HS-27A (cell line): ENCODE results near the gene XXYLT1.
"Not testable (repeated sequence)": the region's sequence is repeated elsewhere in the genome, so short reads cannot be mapped to it uniquely, and the experiment has no call there.

ENCODE experiments used
- DNase-seq: peaks from one replicate; pipeline ENCODE4 v3.0.0-alpha.2; 2012; ENCODE audit warnings: low read depth, missing footprints

Gene XXYLT1

DNA sequence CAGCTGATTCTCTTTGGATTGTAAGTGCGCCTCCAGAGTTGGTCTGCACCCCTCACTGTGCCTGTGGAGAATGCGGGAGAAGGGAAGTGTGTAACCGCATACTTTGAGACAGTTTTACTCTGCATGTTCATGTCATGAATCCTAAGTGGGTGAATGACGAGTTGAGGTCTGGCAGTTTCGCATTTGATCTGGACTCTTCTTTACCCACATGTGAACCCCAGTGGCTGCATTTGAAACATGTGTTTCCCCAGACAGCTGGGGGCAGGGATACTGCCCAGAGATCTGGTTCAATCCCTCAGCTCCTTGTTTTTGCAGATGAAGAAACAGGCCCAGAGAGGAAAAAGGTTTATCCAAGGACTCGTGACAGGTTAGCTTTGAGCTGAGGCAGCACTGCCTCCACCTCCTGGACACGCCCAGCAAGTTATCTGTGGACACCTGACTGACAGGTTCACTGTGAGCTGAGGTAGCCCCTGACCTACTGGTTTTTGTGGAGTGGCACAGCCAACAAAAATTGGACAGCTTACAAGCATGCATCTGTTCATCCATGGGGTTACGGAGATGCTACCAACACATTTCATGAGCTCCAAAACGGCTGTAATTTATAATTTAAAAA is 207.3 kb downstream of the XXYLT1 start:
- DNase-seq, result no peak

DNA sequence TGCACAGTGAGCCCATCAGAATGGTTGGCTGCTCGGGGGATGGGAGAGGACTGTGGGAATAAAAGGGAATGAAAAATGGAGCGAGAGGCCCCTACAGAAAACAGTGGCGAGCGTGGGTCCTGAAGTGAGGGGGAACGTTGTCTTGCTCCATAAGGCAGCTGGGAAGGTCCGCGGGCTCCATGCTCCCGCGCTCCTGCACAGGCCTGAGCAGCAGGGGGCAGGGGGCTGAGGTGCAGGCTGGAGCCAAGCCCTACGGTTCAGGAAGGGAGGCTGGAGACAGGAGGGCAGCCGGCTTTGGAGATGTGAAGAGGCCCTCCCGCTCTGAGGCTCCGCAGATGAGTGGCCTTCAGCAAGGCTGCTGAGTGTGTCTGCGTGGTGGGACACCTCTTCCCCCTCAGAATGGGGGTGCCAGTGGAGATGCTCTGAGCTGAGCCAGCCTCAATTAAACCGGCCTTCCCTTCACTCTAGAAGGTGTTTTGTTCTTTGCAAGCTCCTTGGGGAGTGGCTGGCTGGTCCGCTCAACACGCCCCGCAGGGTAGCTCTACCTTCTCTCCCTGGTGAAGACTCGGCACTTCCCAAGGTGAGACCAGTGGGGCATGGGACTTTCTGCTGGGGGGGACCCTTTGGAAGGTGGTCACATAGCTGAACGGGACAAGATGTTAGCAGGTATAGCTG is 208.0 kb downstream of the XXYLT1 start:
- DNase-seq, result no peak

- DNase-seq, result no peak
These were observed 209.0 kb downstream of the XXYLT1 start for GRCh38 chr3:195061756-195062655.

DNA sequence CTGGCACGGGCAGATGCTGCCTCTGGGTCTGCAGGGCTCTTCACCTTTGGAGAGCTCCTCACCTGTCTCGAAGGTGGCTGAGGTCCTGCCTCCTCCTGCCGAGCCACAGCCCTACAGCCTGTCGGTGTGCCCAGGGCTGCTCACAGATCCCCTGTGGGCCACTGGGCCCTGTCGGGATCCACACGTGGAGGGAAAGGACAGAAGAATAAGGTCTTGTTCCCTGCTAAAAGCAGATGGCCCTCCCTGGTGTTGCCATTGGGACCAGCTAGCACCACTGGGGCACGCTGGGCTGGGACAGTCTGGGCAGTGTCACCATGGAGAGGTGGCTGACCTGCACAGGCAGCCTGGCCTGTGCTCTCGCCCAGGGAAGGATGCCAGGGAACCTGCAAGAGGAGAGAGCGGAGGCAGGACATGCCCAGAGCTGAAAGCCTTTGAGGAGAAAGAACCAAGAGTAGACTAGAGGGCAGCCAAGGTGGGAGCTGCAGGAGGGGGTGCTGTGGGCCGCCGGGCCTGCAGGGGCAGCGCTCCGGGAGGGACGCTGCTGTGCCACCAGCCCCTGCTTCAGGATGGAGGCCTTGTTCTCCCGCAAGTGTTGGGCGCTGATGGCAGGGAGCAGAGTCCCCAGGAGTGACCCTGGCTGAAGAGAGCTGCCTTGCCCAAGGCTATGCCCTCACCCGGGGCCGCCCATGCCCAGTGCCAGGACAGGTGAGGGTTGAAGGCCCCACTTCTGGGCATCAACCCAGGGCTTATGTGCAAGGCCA is 210.2 kb downstream of the XXYLT1 start:
- no peak for DNase-seq

DNA sequence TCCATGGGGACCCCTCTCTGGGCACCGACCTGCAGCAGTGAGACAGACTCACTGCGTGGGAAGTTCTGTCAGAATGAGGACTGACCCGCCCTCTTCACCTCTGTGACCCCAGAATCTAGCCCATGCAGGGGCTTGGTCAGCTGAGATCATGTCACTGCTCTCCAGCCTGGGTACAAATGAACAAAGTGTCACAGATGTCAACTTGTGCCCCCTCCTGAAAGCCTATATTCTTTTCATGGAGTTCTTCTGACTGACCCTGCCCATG is 210.8 kb downstream of the XXYLT1 start:
- no peak for DNase-seq

DNA sequence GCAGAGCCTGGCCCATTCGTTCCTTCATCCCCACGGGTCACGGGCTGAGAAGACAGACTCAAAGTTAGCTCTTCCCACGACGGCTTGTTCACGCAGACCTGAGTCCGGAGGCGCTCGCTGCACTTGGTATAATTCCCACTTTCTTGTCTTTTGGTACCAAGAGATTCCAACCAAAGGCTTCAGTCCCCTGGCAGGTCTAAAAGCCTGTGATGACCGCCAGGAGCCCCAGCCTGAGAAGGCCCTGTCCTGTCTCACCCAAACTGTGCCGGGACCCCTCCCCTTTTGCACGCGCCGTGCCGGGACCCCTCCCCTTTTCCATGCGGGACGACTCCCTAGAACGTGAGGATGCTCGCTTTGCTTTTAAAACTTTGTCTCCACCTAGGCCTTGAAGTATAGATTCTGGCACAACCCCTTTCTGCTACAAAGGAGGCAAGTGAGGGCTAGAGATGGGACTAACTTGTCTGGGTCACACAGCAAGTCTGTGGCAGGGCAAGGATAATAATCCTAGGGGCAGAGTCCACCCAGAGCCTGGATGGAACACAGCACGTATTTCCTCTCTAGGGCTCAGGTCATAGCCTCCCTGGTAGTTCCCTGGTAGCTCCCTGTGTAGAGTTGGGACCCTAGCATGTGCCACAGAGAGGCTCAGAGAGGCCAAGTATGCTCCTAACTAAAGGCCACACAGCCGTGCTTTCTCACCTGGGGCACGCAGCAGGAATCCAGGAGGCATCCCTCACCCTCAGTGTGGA is 211.3 kb downstream of the XXYLT1 start:
- DNase-seq, result no peak

DNA sequence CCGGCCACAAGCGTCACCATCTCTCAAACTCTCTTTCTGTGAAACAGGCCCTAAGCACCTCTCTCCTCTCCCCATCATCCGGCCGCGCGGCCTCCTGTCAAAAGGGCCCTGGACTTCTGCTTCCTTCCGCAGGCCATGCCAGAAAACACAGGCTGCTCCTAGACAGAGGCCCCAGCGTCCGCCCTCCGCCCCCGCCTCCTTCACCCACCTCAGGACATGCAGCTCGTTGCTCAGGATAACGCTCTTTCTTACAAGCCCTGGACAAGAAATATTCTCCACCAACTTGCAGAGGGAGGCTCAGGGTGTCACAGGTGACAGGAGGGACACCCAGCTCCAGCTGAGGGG is 212.0 kb downstream of the XXYLT1 start:
- DNase-seq, result no peak

DNA sequence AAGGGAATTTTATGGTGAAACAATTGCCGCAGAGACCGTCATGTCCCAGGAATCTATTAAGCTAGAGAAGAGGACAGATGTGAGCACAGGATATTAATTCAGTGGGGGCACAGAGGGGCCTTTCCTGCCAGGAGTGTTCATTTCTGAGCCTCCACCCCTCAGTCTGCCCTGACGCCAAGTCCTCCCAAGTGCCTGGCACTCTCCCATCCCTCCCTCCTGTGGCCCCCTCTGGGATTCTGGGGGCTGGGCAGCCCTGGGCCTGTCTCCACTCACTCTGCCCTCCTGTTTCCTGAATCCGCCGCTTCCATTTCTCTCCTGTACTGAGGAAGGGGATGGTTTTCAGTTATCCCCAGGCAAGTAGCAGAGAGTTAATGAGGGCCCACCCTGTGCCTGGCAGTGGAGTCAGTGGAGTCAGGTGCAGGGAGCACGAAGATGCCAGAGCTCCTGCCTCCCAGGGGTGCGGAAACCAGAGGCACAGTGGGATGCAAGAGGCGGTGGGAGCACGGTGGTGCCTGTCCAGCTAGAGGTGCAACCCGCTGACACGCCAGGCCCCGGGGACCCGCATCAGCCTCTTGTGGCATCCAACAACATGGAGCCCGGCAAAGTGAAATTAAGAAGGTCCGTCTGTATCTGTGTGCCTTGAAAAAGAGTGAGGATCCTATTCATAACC is 212.5 kb downstream of the XXYLT1 start:
- no peak for DNase-seq

DNA sequence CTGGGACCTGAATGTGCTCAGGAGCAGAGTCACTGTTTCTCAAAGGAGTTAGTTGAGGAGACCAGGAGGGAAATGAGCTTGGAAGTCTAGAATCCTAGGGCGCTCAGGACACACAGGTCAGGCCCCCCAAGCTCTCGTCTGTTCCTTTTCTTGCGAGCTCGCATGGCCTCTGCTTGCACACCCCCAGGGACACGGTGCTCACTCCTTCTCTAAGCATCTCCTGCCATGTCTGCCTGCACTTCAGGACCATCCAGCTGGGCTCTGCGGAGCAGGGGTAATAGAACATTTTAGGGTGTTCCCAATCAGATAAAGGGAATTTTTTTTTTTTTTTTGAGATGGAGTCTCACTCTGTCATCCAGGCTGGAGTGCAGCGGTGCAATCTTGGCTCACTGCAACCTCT is 213.2 kb downstream of the XXYLT1 start:
- no peak for DNase-seq

GRCh38 chr3:195056506-195056905 is 214.5 kb downstream of the XXYLT1 start:
- DNase-seq, result no peak

DNA sequence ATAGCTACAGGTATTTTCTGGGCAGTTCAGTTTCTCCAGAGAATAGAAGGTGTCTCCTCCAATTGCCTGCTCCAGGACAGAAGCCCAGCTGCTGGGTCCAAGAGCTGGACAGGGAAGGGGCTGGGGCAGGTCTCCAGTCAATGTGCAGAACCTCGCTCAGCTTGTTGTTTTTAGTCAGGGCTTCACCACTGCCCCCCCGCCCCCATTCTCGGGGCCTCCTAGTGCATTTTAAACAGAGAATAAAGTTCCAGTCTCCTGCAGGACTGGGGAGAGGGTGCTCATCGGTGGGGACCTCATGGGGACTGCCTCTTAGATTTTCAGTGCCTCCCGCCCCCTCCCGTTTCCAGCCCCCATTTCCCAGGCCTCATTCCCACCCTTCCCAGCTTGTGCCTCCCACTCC is 216.6 kb downstream of the XXYLT1 start:
- DNase-seq, result no peak

DNA sequence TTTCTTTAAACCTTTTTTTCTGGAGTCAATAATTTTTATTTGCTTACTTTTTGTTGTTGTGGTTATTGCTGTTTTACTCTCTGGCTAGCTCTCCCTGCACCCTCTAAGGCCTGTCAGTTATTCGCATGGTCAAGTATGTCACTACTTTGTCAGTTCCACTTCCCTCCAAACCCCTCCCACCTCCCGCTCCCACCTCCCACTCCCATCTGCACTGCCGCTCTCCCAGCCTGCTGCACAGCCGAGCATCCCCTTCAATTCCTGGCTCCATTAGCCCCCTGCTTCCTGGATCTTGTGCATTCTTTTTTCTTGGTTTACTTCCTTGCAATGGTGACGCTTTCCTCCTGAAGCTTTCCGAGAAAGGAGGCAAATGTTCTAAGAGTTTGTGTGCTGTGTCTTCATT is 218.0 kb downstream of the XXYLT1 start:
- no peak for DNase-seq

- DNase-seq, result not testable (repeated sequence)
These were observed 220.7 kb downstream of the XXYLT1 start for GRCh38 chr3:195050296-195050695.

- DNase-seq, result no peak
These were observed 222.7 kb downstream of the XXYLT1 start for GRCh38 chr3:195048059-195048905.

GRCh38 chr3:195047536-195047935 is 223.4 kb downstream of the XXYLT1 start:
- DNase-seq, result no peak

DNA sequence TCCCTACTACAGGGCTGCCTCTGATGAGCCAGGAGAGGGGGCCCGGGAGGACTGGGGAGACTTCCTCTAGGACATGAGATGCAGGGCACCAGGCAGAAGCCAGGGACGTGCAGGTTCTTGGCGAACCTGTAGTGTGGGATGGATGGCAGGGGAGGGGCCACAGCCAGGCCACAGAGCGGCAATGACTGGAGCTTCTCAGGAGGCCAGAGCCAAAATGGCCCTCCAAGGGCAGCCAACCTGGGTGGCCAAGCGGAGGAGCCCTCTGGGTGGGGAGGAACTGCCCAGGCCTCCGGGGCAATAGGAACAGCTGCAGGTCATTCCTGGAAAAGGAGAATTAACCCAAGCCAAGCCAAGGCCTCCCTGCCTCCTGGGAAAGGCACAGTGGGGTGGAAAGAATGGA is 224.5 kb downstream of the XXYLT1 start:
- no peak for DNase-seq

GRCh38 chr3:195045481-195046210 is 225.3 kb downstream of the XXYLT1 start:
- DNase-seq, result no peak

DNA sequence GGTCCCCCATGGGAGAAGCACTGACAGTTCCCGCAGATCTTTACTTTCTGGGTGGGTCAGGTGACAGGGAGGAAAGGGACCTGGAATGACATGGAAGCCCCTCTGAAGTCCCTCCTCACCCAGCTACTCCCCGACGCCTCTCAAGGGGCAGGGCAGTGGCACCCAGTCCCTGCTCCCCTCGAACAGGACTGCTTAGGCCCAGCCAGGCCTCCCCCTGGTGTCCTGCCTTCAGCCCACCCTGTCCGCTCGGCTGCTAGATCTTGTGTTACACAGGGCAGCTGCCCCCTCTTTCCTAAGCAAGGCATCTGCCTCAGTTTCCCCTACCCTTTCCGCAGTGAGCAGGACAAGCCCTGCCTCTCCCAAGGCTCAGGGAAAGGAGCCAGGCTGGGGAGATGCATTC is 226.5 kb downstream of the XXYLT1 start:
- DNase-seq, result no peak

DNA sequence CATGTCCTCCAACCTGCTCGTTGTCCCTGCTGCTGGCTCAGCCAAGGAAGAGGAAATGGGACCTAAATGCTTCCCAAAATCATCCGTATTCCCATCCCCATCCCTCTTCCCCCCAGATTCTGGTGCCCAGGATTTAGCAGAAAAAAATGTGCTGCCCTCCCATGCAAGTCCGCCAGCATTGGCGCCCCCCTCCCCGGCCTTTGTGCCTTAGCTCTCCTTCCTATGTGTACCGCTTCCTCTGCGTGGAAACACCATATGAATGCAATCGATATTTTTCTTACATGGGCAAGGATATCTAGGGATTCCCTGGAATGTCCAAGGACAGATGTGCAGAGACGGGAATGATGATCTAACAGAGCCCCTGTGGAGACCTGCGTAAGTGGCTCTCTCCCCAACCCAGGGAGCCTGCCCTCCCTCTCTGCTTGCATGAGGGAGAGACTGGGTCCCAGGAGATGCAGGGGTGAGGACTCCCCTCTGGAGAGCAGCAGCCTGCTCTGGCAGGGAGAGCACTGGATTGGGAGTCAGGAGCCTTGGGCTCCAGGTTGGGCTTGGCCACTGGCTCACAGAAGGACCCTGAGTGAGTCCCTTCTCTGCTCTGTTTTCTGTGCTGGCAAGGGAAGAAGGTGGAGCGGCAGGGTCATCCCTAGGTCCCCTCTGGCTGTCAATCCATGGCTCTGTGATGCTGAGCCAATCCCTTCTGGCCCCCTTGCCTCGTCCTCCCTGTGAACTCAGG is 227.2 kb downstream of the XXYLT1 start:
- DNase-seq, result no peak
